OCI-LY1 (cell line): ENCODE results near the gene ITGAE.
A peak's percentile ranks its signal among the peaks of the same experiment; 100 is the strongest.

ENCODE experiments used
- H2AFZ ChIP-seq: fragments of 200-600 bp; sonication (generic), shearing (Covaris generic); 2 replicates; pipeline ENCODE4 v1.6.0; 2014; ENCODE audit warnings: antibody characterized with exemption, mild to moderate bottlenecking, low read length
- H3F3A ChIP-seq: fragments of 200-600 bp; sonication (generic), shearing (Covaris generic); 2 replicates; pipeline ENCODE4 v1.6.0; 2014; ENCODE audit warnings: mild to moderate bottlenecking, antibody characterized with exemption, low read length, moderate library complexity; ENCODE audit not compliant: insufficient read depth
- H3K27ac ChIP-seq: fragments of 200-600 bp; sonication (generic); 2 replicates; pipeline ENCODE4 v1.5.1; 2014; ENCODE audit warnings: low read length, mixed run types, mild to moderate bottlenecking, low read depth; ENCODE audit not compliant: poor library complexity, severe bottlenecking
- H3K27me3 ChIP-seq: fragments of 200-600 bp; sonication (generic); 2 replicates; pipeline ENCODE4 v1.6.0; 2014; ENCODE audit warnings: antibody characterized with exemption, mild to moderate bottlenecking, low read length, moderate library complexity; ENCODE audit not compliant: insufficient read depth
- H3K36me3 ChIP-seq: fragments of 200-600 bp; sonication (generic); 2 replicates; pipeline ENCODE4 v1.6.1; 2014; ENCODE audit warnings: mild to moderate bottlenecking, antibody characterized with exemption, low read length, moderate library complexity, mixed read lengths; ENCODE audit not compliant: insufficient read depth
- H3K4me1 ChIP-seq: fragments of 200-600 bp; sonication (generic); 2 replicates; pipeline ENCODE4 v1.5.1; 2014; ENCODE audit warnings: mild to moderate bottlenecking, low read length, moderate library complexity; ENCODE audit not compliant: insufficient read depth, severe bottlenecking
- H3K4me2 ChIP-seq: fragments of 200-600 bp; sonication (generic), shearing (Covaris generic); 2 replicates; pipeline ENCODE4 v1.6.1; 2014; ENCODE audit warnings: low read length
- H3K4me3 ChIP-seq: fragments of 200-600 bp; sonication (generic); 2 replicates; pipeline ENCODE4 v1.5.1; 2014; ENCODE audit warnings: low read length, low read depth, mild to moderate bottlenecking, mixed read lengths; ENCODE audit not compliant: poor library complexity, severe bottlenecking
- H3K79me2 ChIP-seq: fragments of 200-600 bp; shearing (Covaris generic); 2 replicates; pipeline ENCODE4 v1.6.1; 2016; ENCODE audit warnings: mixed run types, low read length, mixed read lengths; ENCODE audit not compliant: insufficient read depth
- H3K9ac ChIP-seq: fragments of 200-600 bp; sonication (generic), shearing (Covaris generic); 2 replicates; pipeline ENCODE4 v1.6.1; 2014; ENCODE audit warnings: mild to moderate bottlenecking, low read length, mixed read lengths
- H3K9me2 ChIP-seq: fragments of 200-600 bp; sonication (generic), shearing (Covaris generic); 2 replicates; pipeline ENCODE4 v1.6.1; 2014; ENCODE audit warnings: low read depth, mild to moderate bottlenecking, low read length, mixed read lengths
- H3K9me3 ChIP-seq: fragments of 200-600 bp; shearing (Covaris generic); 2 replicates; pipeline ENCODE4 v1.6.1; 2014; ENCODE audit warnings: low read length, mixed read lengths
- H4K20me1 ChIP-seq: fragments of 200-600 bp; sonication (generic), shearing (Covaris generic); 2 replicates; pipeline ENCODE4 v1.6.0; 2016; ENCODE audit warnings: mild to moderate bottlenecking, low read length; ENCODE audit not compliant: insufficient read depth
- CTCF ChIP-seq: fragments of 200-600 bp; sonication (generic), shearing (Covaris generic); IDR thresholded peaks from 2 replicates; pipeline ENCODE4 v1.5.1; 2017; ENCODE audit warnings: mild to moderate bottlenecking, antibody characterized with exemption, low read length, moderate library complexity, mixed read lengths
- EZH2 ChIP-seq: fragments of 200-600 bp; sonication (generic), shearing (Covaris generic); IDR thresholded peaks from 2 replicates; pipeline ENCODE4 v1.8.0; 2017; ENCODE audit warnings: borderline replicate concordance, mixed run types, mild to moderate bottlenecking, antibody characterized with exemption, low read length, moderate library complexity, mixed read lengths

The ITGAE gene

GRCh38 chr17:3745071-3745470 lies 55.9 kb downstream of the ITGAE start:
- no peak overlapping the region for H3K4me2 ChIP-seq
- no peaks in the 10 kb centered on the region for H3K79me2 ChIP-seq
- no peaks in the 10 kb centered on the region for H3F3A ChIP-seq
- H3K9me3 ChIP-seq = no peaks in the 10 kb centered on the region
- no peak overlapping the region for H3K27ac ChIP-seq
- no peak overlapping the region for H3K4me3 ChIP-seq
- peaks cover 5% of the 10 kb centered on the region for H3K4me1 ChIP-seq
- H3K36me3 ChIP-seq = no peaks in the 10 kb centered on the region
- H4K20me1 ChIP-seq = no peaks in the 10 kb centered on the region
- no peaks in the 10 kb centered on the region for H3K9me2 ChIP-seq
- H3K9ac ChIP-seq = no peak overlapping the region
- no peak for TF ChIP-seq CTCF
- no peak overlapping the region for H2AFZ ChIP-seq
- H3K27me3 ChIP-seq = no peaks in the 10 kb centered on the region

- Histone ChIP-seq H3K9me3 (no peaks in the 10 kb centered on the region), H3K9ac (no peak overlapping the region), H3K27me3 (no peaks in the 10 kb centered on the region), H3K27ac (no peak overlapping the region), H3F3A (no peaks in the 10 kb centered on the region), H3K4me3 (no peak overlapping the region), H2AFZ (no peak overlapping the region), H3K36me3 (no peaks in the 10 kb centered on the region), H3K4me1 (peaks cover 7% of the 10 kb centered on the region), H3K4me2 (no peak overlapping the region), H3K79me2 (no peaks in the 10 kb centered on the region), H3K9me2 (no peaks in the 10 kb centered on the region), H4K20me1 (no peaks in the 10 kb centered on the region)
- no peak for TF ChIP-seq EZH2
- no peak for TF ChIP-seq CTCF
Observed at GRCh38 chr17:3744014-3744413, 57.0 kb downstream of the ITGAE start.

- no peaks in the 10 kb centered on the region for H4K20me1 ChIP-seq
- no peak overlapping the region for H3K4me2 ChIP-seq
- H3K9me3 ChIP-seq = no peaks in the 10 kb centered on the region
- H3K9ac ChIP-seq = no peak overlapping the region
- H2AFZ ChIP-seq = 0 out of 2 replicates have a peak overlapping the region, but pooled peaks have one; percentile 60
- no peaks in the 10 kb centered on the region for H3K27me3 ChIP-seq
- H3K27ac ChIP-seq = no peak overlapping the region
- H3K4me3 ChIP-seq = no peak overlapping the region
- no peaks in the 10 kb centered on the region for H3K79me2 ChIP-seq
- peaks cover 24% of the 10 kb centered on the region for H3K4me1 ChIP-seq
- H3K36me3 ChIP-seq = no peaks in the 10 kb centered on the region
- no peaks in the 10 kb centered on the region for H3F3A ChIP-seq
- no peak for TF ChIP-seq CTCF
- no peak for TF ChIP-seq EZH2
- no peaks in the 10 kb centered on the region for H3K9me2 ChIP-seq
Observed at GRCh38 chr17:3740611-3741073, 60.3 kb downstream of the ITGAE start.
